ENCODE results near the gene WDFY3.

WDFY3 gene

DNA sequence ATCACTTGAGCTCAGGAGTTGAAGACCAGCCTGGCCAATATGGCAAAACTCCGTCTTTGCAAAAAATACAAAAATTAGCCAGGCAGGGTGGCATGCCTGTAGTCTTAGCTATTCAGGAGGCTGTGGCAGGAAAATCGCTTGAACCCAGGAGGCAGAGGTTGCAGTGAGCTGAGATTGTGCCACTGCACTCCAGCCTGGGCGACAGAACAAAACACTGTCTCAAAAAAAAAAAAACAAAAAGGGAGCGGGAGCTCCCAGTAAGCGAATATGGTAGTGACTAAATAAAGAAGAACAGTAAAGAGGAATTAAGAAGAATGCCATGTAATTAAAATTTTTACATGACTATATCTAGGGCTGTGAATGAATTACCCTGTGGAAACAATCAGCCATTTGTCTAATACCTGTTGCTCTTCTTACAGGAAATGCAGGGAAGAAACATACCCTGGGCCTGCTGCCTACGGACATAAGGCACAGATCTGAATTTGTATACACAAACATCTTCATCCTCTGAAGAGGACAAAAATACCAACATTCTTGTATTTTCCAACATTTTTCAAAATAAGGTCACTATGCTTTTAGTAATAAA is 11.4 kb downstream of the WDFY3 start:
- in situ Hi-C loops (cut with MboI; ENCODE audit: low sequenced_read_pairs, unreplicated experiment): loop anchor here (25.0 kb wide), 1 partner anchor 218 kb away; no protein-coding TSS in a partner anchor
- no peak for DNase-seq (ENCODE audit: low spot score)
- TF ChIP-seq, protein P1, sequence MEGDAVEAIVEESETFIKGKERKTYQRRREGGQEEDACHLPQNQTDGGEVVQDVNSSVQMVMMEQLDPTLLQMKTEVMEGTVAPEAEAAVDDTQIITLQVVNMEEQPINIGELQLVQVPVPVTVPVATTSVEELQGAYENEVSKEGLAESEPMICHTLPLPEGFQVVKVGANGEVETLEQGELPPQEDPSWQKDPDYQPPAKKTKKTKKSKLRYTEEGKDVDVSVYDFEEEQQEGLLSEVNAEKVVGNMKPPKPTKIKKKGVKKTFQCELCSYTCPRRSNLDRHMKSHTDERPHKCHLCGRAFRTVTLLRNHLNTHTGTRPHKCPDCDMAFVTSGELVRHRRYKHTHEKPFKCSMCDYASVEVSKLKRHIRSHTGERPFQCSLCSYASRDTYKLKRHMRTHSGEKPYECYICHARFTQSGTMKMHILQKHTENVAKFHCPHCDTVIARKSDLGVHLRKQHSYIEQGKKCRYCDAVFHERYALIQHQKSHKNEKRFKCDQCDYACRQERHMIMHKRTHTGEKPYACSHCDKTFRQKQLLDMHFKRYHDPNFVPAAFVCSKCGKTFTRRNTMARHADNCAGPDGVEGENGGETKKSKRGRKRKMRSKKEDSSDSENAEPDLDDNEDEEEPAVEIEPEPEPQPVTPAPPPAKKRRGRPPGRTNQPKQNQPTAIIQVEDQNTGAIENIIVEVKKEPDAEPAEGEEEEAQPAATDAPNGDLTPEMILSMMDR (IDR thresholded peaks at IDR 0.05; ENCODE audit: borderline replicate concordance, control extremely low read depth, extremely low read depth, insufficient read depth, missing control alignments): no peak

DNA sequence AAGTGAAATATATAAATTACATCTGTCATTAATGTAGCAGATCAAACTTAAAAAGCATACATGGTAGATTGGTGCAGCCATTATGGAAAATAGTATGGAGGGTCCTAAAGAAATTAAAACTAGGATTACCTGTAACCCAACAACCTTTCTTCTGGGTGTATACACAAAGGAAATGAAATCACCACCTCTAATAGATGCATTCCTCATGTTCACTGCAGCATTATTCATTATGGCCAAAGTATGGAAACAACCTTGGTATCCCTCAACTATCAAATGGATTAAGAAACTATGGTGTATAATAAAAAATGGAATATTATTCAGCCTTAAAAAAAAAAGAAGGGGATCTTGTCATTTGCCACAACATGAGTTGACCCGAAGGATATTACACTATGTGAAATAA is 13.7 kb downstream of the WDFY3 start:
- in situ Hi-C loops (cut with MboI; ENCODE audit: low sequenced_read_pairs, unreplicated experiment): loop anchor here (25.0 kb wide), 1 partner anchor 215 kb away; no protein-coding TSS in a partner anchor
- no peak for DNase-seq (ENCODE audit: low spot score)
- TF ChIP-seq, protein P1 (IDR thresholded peaks at IDR 0.05; ENCODE audit: borderline replicate concordance, control extremely low read depth, extremely low read depth, insufficient read depth, missing control alignments): no peak

DNA sequence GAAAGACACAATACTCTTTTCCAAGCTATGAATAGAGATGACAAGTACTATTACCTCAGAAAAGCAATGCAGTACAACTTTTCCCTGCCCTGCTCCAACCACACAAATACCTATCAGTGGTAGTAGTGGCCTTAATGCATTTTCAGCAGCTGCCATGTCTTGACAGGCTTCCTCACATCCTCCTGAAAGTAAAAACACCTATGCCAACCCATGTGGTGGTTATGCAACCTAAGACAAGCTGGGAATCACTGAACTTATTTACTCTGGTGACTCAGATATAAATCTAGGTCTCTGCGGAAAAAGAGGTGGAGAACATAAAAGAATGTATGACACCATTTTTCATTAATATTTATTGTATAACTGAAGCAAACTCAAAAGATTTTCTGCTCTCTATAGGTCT is 14.5 kb downstream of the WDFY3 start:
- DNase-seq (ENCODE audit: low spot score): no peak
- TF ChIP-seq, protein P1 (IDR thresholded peaks at IDR 0.05; ENCODE audit: borderline replicate concordance, control extremely low read depth, extremely low read depth, insufficient read depth, missing control alignments): no peak
- in situ Hi-C loops (cut with MboI; ENCODE audit: low sequenced_read_pairs, unreplicated experiment): loop anchor here (25.0 kb wide), 1 partner anchor 215 kb away; no protein-coding TSS in a partner anchor

DNA sequence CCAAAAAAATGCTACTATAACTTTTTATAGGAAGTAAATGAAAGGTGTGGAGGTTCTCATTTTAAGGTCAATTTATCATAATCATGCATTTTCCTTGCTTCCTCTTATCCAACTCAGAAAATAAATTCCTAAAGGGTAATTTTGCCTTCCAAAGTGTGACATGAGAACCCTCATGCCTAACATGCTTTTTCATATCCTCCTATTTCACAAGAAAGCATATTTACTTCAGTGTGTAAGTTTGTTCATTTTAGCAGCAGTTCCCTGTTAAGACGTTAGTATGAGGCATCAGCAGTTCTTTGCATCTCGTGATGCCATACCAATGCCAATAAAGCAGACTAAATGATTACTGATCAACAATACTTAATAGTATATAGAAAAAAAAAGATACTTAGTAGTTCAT is 18.4 kb downstream of the WDFY3 start:
- TF ChIP-seq, protein P1 (IDR thresholded peaks at IDR 0.05; ENCODE audit: borderline replicate concordance, control extremely low read depth, extremely low read depth, insufficient read depth, missing control alignments): no peak
- no peak for DNase-seq (ENCODE audit: low spot score)
- in situ Hi-C loops (cut with MboI; ENCODE audit: low sequenced_read_pairs, unreplicated experiment): no loop called here

DNA sequence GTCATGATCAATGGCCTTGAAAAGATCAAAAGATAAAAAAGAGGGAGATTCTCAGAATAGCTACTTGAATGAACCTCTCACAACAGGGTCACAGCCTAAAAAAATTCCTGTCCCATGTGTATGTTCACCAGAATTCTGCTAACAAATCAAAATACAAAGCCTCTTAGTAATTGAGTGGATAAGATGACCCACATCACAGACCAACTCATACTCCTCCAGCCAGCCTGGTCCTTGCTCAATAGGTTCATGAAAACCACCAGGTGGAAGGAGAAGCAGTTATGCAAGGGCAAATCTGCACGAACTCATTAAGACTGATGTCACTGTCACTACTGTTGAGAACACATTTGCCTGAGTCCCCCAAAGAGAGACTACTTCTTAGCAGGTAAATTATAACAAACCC is 21.5 kb downstream of the WDFY3 start:
- in situ Hi-C loops (cut with MboI; ENCODE audit: low sequenced_read_pairs, unreplicated experiment): no loop called here
- TF ChIP-seq, protein P1 (IDR thresholded peaks at IDR 0.05; ENCODE audit: borderline replicate concordance, control extremely low read depth, extremely low read depth, insufficient read depth, missing control alignments): no peak
- DNase-seq (ENCODE audit: low spot score): no peak

DNA sequence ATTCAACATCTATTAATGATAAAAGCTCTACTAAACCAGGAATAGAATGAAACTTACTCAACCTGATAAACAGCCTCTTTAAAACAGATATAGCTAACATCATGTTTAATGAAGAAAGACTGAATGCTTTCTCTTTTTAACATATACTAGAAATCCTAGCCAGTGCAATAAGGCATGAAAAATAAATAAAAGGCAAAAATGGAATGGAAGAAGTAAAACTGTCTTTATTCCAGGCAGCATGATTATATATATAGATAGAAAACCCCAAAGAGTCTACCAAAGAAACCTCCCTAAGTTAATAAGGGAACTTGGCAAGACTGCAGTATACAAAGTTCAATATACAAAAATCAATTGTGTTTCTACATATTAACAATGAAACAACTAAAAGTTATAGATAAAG is 25.5 kb downstream of the WDFY3 start:
- in situ Hi-C loops (cut with MboI; ENCODE audit: low sequenced_read_pairs, unreplicated experiment): no loop called here
- DNase-seq (ENCODE audit: low spot score): no peak
- TF ChIP-seq, protein P1 (IDR thresholded peaks at IDR 0.05; ENCODE audit: borderline replicate concordance, control extremely low read depth, extremely low read depth, insufficient read depth, missing control alignments): no peak

Data from GM13976 (cell line).